T47D (cell line): ENCODE data around the gene CACNA1B.
A peak's percentile ranks its signal among the peaks of the same experiment; 100 is the strongest.
"Not testable (repeated sequence)": the region's sequence is repeated elsewhere in the genome, so short reads cannot be mapped to it uniquely, and the experiment has no call there.

Experiments
- DNase-seq, 2 experiments: peaks; one replicate each; pipeline versions ENCODE4 v3.0.0 to v3.0.0-alpha.2; 2011 to 2012; ENCODE audit warnings: low read depth in 1 of 2, low spot score in 1 of 2
- JUND ChIP-seq: IDR thresholded peaks from 2 replicates; pipeline ENCODE4 v1.6.1; 2012; ENCODE audit warnings: low read depth
- in situ Hi-C: cut with HindIII; loops from 2 replicates; pipeline ENCODE4 v1.10.0; 2016; ENCODE audit warnings: low sequenced_read_pairs, low pct_unique_long_range_greater_than_20kb

The CACNA1B gene

GRCh38 chr9:138104251-138105122, 226.9 kb downstream of the CACNA1B start:
- DNase-seq: peak in 1 of 2 experiments; percentile 16
- TF ChIP-seq JUND: no peak
- in situ Hi-C loops: no loop called here

- DNase-seq: peak in 1 of 2 experiments; percentile 4
- in situ Hi-C loops: no loop called here
- no peak for TF ChIP-seq JUND
Measured at GRCh38 chr9:138105123-138105415, 227.5 kb downstream of the CACNA1B start.

GRCh38 chr9:138105561-138106505, 228.3 kb downstream of the CACNA1B start:
- in situ Hi-C loops: no loop called here
- no peak for DNase-seq
- no peak for TF ChIP-seq JUND

- in situ Hi-C loops: not testable (repeated sequence)
Measured at GRCh38 chr9:138107039-138107438, 229.5 kb downstream of the CACNA1B start.

GRCh38 chr9:138111607-138112006, 234.0 kb downstream of the CACNA1B start:
- no peak for DNase-seq
- TF ChIP-seq JUND: no peak
- in situ Hi-C loops: no loop called here

More at GRCh38 chr9:138107039-138107438, 229.5 kb downstream of the CACNA1B start:
- DNase-seq: not testable (repeated sequence)

- DNase-seq: peak in 1 of 2 experiments; percentile 3
- no peak for TF ChIP-seq JUND
- in situ Hi-C loops: no loop called here
Measured at GRCh38 chr9:138112090-138112748, 234.6 kb downstream of the CACNA1B start.

GRCh38 chr9:138112791-138113600, 235.4 kb downstream of the CACNA1B start:
- in situ Hi-C loops: no loop called here
- peak in 1 of 2 experiments; percentile 63 for DNase-seq
- TF ChIP-seq JUND: no peak

- in situ Hi-C loops: not testable (repeated sequence)
- DNase-seq: peak in 1 of 2 experiments; percentile 95
Measured at GRCh38 chr9:138113701-138114325, 236.2 kb downstream of the CACNA1B start.

- TF ChIP-seq JUND: no peak
- DNase-seq: no peak
- in situ Hi-C loops: no loop called here
Measured at GRCh38 chr9:138114501-138115245, 237.1 kb downstream of the CACNA1B start.

GRCh38 chr9:138115506-138115905, 237.9 kb downstream of the CACNA1B start:
- in situ Hi-C loops: no loop called here
- no peak for TF ChIP-seq JUND
- no peak for DNase-seq

GRCh38 chr9:138116521-138116920, 238.9 kb downstream of the CACNA1B start:
- no peak for DNase-seq
- TF ChIP-seq JUND: no peak
- in situ Hi-C loops: no loop called here
